GM18508 (cell line): ENCODE data around the gene SSBP3.
"Not testable (repeated sequence)": the region's sequence is repeated elsewhere in the genome, so short reads cannot be mapped to it uniquely, and the experiment has no call there.

Experiments
- ATAC-seq: cut with Tn5 transposase; IDR thresholded peaks from one replicate; pipeline ENCODE4 v1.9.1; 2021; ENCODE audit warnings: moderate number of reproducible peaks; ENCODE audit not compliant: insufficient read depth, unreplicated experiment

Gene SSBP3

GRCh38 chr1:54356680-54357147 lies 49.5 kb downstream of the SSBP3 start:
- no peak for ATAC-seq

GRCh38 chr1:54355931-54356679 lies 50.1 kb downstream of the SSBP3 start:
- no peak for ATAC-seq

GRCh38 chr1:54354899-54355298 lies 51.3 kb downstream of the SSBP3 start:
- no peak for ATAC-seq

GRCh38 chr1:54353959-54354358 lies 52.2 kb downstream of the SSBP3 start:
- ATAC-seq = no peak

- ATAC-seq = no peak
Measured at GRCh38 chr1:54352755-54353154, 53.4 kb downstream of the SSBP3 start.

- ATAC-seq = no peak
Measured at GRCh38 chr1:54350360-54350759, 55.8 kb downstream of the SSBP3 start.

GRCh38 chr1:54348700-54349021 lies 57.5 kb downstream of the SSBP3 start:
- no peak for ATAC-seq

- ATAC-seq = no peak
Measured at GRCh38 chr1:54347955-54348699, 58.1 kb downstream of the SSBP3 start.

- no peak for ATAC-seq
Measured at GRCh38 chr1:54347261-54347954, 58.8 kb downstream of the SSBP3 start.

GRCh38 chr1:54345548-54345947 lies 60.6 kb downstream of the SSBP3 start:
- ATAC-seq = not testable (repeated sequence)

- no peak for ATAC-seq
Measured at GRCh38 chr1:54345116-54345515, 61.1 kb downstream of the SSBP3 start.

- no peak for ATAC-seq
Measured at GRCh38 chr1:54342742-54343687, 63.2 kb downstream of the SSBP3 start.

- no peak for ATAC-seq
Measured at GRCh38 chr1:54342288-54342687, 63.9 kb downstream of the SSBP3 start.

- ATAC-seq = no peak
Measured at GRCh38 chr1:54341763-54342162, 64.4 kb downstream of the SSBP3 start.

GRCh38 chr1:54340878-54341277 lies 65.3 kb downstream of the SSBP3 start:
- no peak for ATAC-seq

GRCh38 chr1:54340434-54340833 lies 65.8 kb downstream of the SSBP3 start:
- ATAC-seq = no peak

- ATAC-seq = no peak
Measured at GRCh38 chr1:54339126-54339525, 67.1 kb downstream of the SSBP3 start.

- no peak for ATAC-seq
Measured at GRCh38 chr1:54338464-54338863, 67.7 kb downstream of the SSBP3 start.

GRCh38 chr1:54337928-54338327 lies 68.3 kb downstream of the SSBP3 start:
- no peak for ATAC-seq

- no peak for ATAC-seq
Measured at GRCh38 chr1:54337034-54337433, 69.2 kb downstream of the SSBP3 start.
